ENCODE measurements around the gene ZFHX3. TPM values are rescaled to one million over a fixed set of nuclear protein-coding genes. Genes with fewer than 3 reads are reported as not detected.

The ZFHX3 gene
- total and polyA plus RNA-seq, 3 donors from 2014 or later = 3.3 to 19.9 (median 15.7) TPM

DNA sequence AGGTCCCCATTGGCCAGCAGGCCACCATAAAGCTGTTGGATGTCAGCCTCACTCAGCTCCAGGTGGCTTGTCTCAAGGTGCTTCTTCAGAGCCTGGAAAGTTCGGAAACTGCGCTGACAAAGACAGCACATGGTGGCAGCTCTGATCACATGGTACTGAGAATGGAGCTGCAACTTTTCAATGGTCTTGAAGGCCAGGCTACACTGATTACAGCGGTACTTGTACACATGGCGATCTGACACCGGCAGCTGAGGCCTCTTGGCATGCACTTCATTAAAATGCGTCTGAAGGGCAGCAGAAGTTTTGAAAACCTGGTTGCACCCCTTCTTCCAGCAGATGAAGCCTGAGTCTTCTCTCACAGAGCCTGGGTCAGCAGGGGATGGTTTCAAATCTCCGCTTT lies 249.7 kb downstream of the ZFHX3 start:
- Histone ChIP-seq H3K36me3 (ENCODE audit: low read depth, missing control alignments) (no peaks in the 10 kb centered on the region), H3K27ac (no peak overlapping the region)
- DNase-seq = no peak

DNA sequence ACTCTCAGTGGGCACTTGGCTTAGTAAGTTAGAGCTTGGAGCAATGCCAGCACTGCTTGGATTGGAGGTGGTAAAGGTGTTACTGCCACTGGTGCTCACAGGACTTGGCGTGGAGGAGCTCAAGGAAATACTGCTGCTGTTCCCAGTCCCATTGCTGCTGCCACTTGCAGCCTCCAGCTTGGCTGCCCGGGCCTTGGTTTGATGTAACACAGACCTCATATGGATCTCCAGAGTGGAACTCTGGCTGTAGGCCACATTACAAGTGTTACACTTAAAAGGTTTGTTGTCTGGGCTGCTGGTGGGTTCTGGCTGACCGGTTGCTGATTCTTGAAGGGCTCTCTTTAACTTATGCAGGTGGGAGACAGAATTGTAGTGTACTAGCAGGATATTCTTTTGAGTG lies 250.3 kb downstream of the ZFHX3 start:
- Histone ChIP-seq H3K27me3 (no peaks in the 10 kb centered on the region), H3K36me3 (ENCODE audit: low read depth, missing control alignments) (no peaks in the 10 kb centered on the region), H3K27ac (no peak overlapping the region), H3K4me1 (no peaks in the 10 kb centered on the region), H3K4me3 (no peak overlapping the region), H3K9me3 (no peaks in the 10 kb centered on the region)
- intact Hi-C loops (cut with DNase I; ENCODE audit: low total_unique reads) = no loop called here
- no peak for DNase-seq
- TF ChIP-seq, protein P1, sequence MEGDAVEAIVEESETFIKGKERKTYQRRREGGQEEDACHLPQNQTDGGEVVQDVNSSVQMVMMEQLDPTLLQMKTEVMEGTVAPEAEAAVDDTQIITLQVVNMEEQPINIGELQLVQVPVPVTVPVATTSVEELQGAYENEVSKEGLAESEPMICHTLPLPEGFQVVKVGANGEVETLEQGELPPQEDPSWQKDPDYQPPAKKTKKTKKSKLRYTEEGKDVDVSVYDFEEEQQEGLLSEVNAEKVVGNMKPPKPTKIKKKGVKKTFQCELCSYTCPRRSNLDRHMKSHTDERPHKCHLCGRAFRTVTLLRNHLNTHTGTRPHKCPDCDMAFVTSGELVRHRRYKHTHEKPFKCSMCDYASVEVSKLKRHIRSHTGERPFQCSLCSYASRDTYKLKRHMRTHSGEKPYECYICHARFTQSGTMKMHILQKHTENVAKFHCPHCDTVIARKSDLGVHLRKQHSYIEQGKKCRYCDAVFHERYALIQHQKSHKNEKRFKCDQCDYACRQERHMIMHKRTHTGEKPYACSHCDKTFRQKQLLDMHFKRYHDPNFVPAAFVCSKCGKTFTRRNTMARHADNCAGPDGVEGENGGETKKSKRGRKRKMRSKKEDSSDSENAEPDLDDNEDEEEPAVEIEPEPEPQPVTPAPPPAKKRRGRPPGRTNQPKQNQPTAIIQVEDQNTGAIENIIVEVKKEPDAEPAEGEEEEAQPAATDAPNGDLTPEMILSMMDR (IDR thresholded peaks at IDR 0.05) = no peak
- TF ChIP-seq POLR2A (IDR thresholded peaks at IDR 0.05) = no peak
- WGBS, 2 donors = 86 to 95% methylated on average over 3 of the region's 3 CpGs

More for the DNA sequence above, 249.7 kb downstream of the ZFHX3 start:
- no peaks in the 10 kb centered on the region for H3K4me1 ChIP-seq
- no peak overlapping the region for H3K4me3 ChIP-seq
- H3K27me3 ChIP-seq = no peaks in the 10 kb centered on the region
- TF ChIP-seq POLR2A (IDR thresholded peaks at IDR 0.05) = no peak
- TF ChIP-seq, protein P1 (IDR thresholded peaks at IDR 0.05) = no peak
- intact Hi-C loops (cut with DNase I; ENCODE audit: low total_unique reads) = no loop called here
- WGBS, 2 donors = 96 to 98% methylated on average over 7 of the region's 7 CpGs
- no peaks in the 10 kb centered on the region for H3K9me3 ChIP-seq

DNA sequence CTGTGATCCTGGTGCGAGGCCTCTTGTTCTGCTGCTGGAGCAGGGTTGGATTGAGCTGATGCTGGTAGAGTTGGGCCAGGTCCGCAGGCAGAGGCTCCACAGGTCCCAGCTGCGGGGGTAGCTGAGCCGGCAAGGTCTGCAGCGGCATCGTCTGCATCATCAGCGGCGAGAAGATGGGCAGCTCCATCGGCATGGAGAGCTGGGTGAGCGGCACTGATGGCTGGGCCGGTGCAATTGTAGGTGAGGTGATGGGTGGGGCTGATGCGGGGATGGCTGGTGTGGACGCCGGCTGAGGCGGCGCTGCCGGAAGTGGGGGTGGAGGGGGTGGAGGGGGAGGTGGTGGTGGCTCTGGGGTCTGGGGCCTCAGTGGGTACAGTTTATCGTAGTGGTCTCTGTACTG lies 251.7 kb downstream of the ZFHX3 start:
- DNase-seq = no peak
- H3K9me3 ChIP-seq = no peaks in the 10 kb centered on the region
- 96 to 98% methylated on average over 18 of the region's 18 CpGs for WGBS, 2 donors
- intact Hi-C loops (cut with DNase I; ENCODE audit: low total_unique reads) = no loop called here
- H3K4me3 ChIP-seq = no peak overlapping the region
- no peaks in the 10 kb centered on the region for H3K36me3 ChIP-seq (ENCODE audit: low read depth, missing control alignments)
- no peak overlapping the region for H3K27ac ChIP-seq
- H3K4me1 ChIP-seq = no peaks in the 10 kb centered on the region
- TF ChIP-seq, protein P1 (IDR thresholded peaks at IDR 0.05) = no peak
- TF ChIP-seq POLR2A (IDR thresholded peaks at IDR 0.05) = no peak
- H3K27me3 ChIP-seq = no peaks in the 10 kb centered on the region

DNA sequence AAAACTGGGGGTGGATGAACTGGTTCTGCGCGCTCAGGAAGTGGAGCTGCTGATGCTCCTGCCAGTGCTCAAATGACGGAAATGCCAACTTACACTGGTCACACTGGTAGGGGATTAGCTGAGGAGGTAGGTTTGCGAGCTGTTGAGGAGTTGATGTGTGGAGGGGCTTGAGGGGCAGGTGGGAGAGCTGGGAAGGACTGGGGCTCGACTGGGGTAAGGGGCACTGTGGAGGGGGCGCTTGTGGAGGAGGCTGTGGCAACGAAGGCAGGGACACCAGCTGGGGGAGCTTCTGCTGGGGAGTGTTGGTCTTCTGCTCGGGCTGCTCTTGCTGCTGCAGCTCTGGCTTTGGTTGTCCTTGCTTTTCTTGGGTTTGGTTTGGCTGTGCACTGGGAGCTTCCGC lies 252.9 kb downstream of the ZFHX3 start:
- no peak overlapping the region for H3K4me3 ChIP-seq
- H3K27ac ChIP-seq = no peak overlapping the region
- H3K4me1 ChIP-seq = no peaks in the 10 kb centered on the region
- H3K9me3 ChIP-seq = no peaks in the 10 kb centered on the region
- intact Hi-C loops (cut with DNase I; ENCODE audit: low total_unique reads) = no loop called here
- 96% methylated on average over 9 of the region's 9 CpGs for WGBS, 2 donors
- TF ChIP-seq, protein P1 (IDR thresholded peaks at IDR 0.05) = no peak
- TF ChIP-seq POLR2A (IDR thresholded peaks at IDR 0.05) = no peak
- DNase-seq = no peak
- no peaks in the 10 kb centered on the region for H3K27me3 ChIP-seq
- H3K36me3 ChIP-seq (ENCODE audit: low read depth, missing control alignments) = no peaks in the 10 kb centered on the region

DNA sequence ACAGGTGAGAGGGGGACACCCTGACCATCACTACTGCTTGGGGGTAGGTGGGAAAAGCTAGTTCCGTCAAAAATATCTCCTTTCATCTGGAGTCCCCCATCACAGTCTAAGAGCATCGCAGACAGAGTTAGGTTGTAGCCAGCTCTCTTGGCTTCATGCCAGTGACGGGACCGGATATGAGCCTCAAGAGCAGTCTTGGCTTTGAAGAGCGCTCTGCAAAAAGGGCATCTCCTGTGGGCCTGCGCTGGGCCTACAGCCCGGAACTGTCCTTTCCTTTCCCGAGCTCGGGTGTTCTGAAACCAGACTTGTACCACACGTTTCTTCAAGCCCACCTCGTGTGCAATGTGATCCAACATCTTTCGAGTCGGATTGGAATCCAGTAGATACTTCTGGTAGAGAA lies 253.6 kb downstream of the ZFHX3 start:
- no peak for DNase-seq
- intact Hi-C loops (cut with DNase I; ENCODE audit: low total_unique reads) = no loop called here
- Histone ChIP-seq H3K27ac (no peak overlapping the region), H3K4me1 (no peaks in the 10 kb centered on the region), H3K36me3 (ENCODE audit: low read depth, missing control alignments) (no peaks in the 10 kb centered on the region), H3K4me3 (no peak overlapping the region), H3K27me3 (no peaks in the 10 kb centered on the region), H3K9me3 (no peaks in the 10 kb centered on the region)
- no peak for TF ChIP-seq POLR2A (IDR thresholded peaks at IDR 0.05)
- TF ChIP-seq, protein P1 (IDR thresholded peaks at IDR 0.05) = no peak
- WGBS, 2 donors = 86 to 90% methylated on average over 13 of the region's 13 CpGs

Measured in testis (tissue), 3 donors.